Endodermal cell (in vitro differentiated cells): ENCODE results near the gene ING2. TPM values are rescaled to one million over a fixed set of nuclear protein-coding genes. Genes with fewer than 3 reads are reported as not detected.

Source experiments
- DNase-seq: peaks from one replicate; pipeline ENCODE4 v3.0.0-alpha.2; 2017
- H3K27ac ChIP-seq: 2 replicates; pipeline ENCODE4 v1.5.1; 2013; ENCODE audit warnings: mild to moderate bottlenecking, low read depth, low read length, moderate library complexity
- H3K27me3 ChIP-seq: 2 replicates; pipeline ENCODE4 v1.6.1; 2013; ENCODE audit warnings: mild to moderate bottlenecking, low read length, moderate library complexity; ENCODE audit not compliant: insufficient read depth, control insufficient read depth, poor library complexity, severe bottlenecking
- H3K36me3 ChIP-seq: 2 replicates; pipeline ENCODE4 v1.7.0; 2013; ENCODE audit warnings: mild to moderate bottlenecking, low read length, moderate library complexity; ENCODE audit not compliant: control insufficient read depth, insufficient read depth
- H3K4me1 ChIP-seq: one replicate; pipeline ENCODE4 v1.7.0; 2013; ENCODE audit warnings: low read length; ENCODE audit not compliant: control insufficient read depth, insufficient read depth
- H3K4me3 ChIP-seq: 2 replicates; pipeline ENCODE4 v1.5.1; 2013; ENCODE audit warnings: mild to moderate bottlenecking, low read length, moderate library complexity
- H3K9ac ChIP-seq: 2 replicates; pipeline ENCODE4 v1.6.1; 2013; ENCODE audit warnings: mild to moderate bottlenecking, low read length, moderate library complexity; ENCODE audit not compliant: poor library complexity, severe bottlenecking; ENCODE audit errors: extremely low read depth
- H3K9me3 ChIP-seq: 2 replicates; pipeline ENCODE4 v1.6.1; 2013; ENCODE audit warnings: mild to moderate bottlenecking, low read length, moderate library complexity; ENCODE audit not compliant: control insufficient read depth
- H3K27ac Mint-ChIP-seq: 2 replicates; pipeline ENCODE4 v1.8.0; 2020; ENCODE audit warnings: mixed read lengths
- H3K27me3 Mint-ChIP-seq: 2 replicates; pipeline ENCODE4 v1.8.0; 2021; ENCODE audit warnings: mild to moderate bottlenecking, mixed read lengths; ENCODE audit not compliant: insufficient read depth
- H3K36me3 Mint-ChIP-seq: 2 replicates; pipeline ENCODE4 v1.8.0; 2020; ENCODE audit warnings: low read depth, mixed read lengths
- H3K4me1 Mint-ChIP-seq: 2 replicates; pipeline ENCODE4 v1.8.0; 2020; ENCODE audit warnings: mixed read lengths
- H3K4me3 Mint-ChIP-seq: 2 replicates; pipeline ENCODE4 v1.8.0; 2020; ENCODE audit warnings: mild to moderate bottlenecking, moderate library complexity, mixed read lengths
- H3K9me3 Mint-ChIP-seq: 2 replicates; pipeline ENCODE4 v1.8.0; 2020; ENCODE audit warnings: mild to moderate bottlenecking, mixed read lengths
- WGBS, 2 experiments: methylation state at CpG; one replicate each; pipeline versions ENCODE4 v1.1.5 to v1.1.7; 2013; ENCODE audit warnings: missing lambda C conversion rate in 2 of 2, mixed read lengths in 1 of 2; ENCODE audit not compliant: insufficient coverage in 1 of 2, insufficient read length in 1 of 2; 5-methylcytosine and 5-hydroxymethylcytosine counted together
- total RNA-seq, 2 donors: library from RNA; stranded (reverse); fragmentation: NEBNext Ultra II Directional in 1 of 2; extraction: Animal tissue kit (Norgen Biotek cat#: 25700) in 1 of 2; gene quantifications; 2 replicates in 1 of 2; 3 replicates in 1 of 2; pipeline ENCODE4 v1.2.1, GENCODE V29; 2021
- TF ChIP-seq, protein P1 (sequence below): fragments of 200-600 bp; sonication (generic); conservative IDR thresholded peaks from 2 replicates; pipeline ENCODE4 v1.5.0; 2021; ENCODE audit warnings: antibody characterized with exemption, mild to moderate bottlenecking

Gene ING2
- total RNA-seq, 2 donors from 2014 or later, result 16.9 to 19.8 TPM

DNA sequence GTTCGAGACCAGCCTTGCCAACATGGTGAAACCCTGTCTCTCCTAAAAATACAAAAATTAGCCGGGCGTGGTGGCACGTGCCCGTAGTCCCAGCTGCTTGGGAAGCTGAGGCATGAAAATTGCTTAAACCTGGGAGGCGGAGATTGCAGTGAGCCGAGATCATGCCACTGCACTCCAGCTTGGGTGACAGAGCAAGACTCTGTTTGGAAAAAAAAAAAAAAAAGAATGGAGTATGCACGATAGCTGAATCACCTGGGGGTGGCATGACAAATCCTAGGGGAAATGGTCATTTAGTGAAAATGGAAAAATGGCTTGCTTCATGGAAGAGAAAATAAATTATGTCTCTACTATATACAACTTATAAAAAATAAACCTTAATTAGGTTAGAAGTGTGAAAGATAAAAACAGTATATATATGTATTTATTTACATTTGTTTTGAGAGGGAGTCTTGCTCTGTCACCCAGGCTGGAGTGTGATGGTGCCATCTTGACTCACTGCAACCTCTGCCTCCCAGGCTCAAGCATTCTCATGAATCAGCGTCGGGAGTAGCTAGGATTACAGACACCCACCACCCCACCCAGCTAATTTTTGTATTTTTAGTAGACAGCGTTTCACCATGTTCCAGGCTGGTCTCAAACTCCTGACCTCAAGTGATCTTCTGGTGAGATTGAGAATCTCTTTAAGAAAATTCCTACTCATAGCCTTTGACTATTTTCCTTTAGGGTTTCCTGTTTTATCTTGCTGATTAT is 19.3 kb upstream of the ING2 start:
- WGBS, 2 experiments, result 82% methylated on average over 7 to 11 of the region's 11 CpGs
- H3K4me3 Mint-ChIP-seq, result no peak overlapping the region
- no peaks in the 10 kb centered on the region for H3K27me3 Mint-ChIP-seq
- DNase-seq, result no peak
- H3K4me1 Mint-ChIP-seq, result no peaks in the 10 kb centered on the region
- Histone ChIP-seq H3K4me1 (no peaks in the 10 kb centered on the region), H3K27me3 (no peaks in the 10 kb centered on the region), H3K9ac (no peak overlapping the region), H3K27ac (no peak overlapping the region), H3K4me3 (no peak overlapping the region), H3K36me3 (no peaks in the 10 kb centered on the region), H3K9me3 (no peaks in the 10 kb centered on the region)
- H3K36me3 Mint-ChIP-seq, result peaks cover 21% of the 10 kb centered on the region
- H3K9me3 Mint-ChIP-seq, result peaks cover 10% of the 10 kb centered on the region
- TF ChIP-seq, protein P1, sequence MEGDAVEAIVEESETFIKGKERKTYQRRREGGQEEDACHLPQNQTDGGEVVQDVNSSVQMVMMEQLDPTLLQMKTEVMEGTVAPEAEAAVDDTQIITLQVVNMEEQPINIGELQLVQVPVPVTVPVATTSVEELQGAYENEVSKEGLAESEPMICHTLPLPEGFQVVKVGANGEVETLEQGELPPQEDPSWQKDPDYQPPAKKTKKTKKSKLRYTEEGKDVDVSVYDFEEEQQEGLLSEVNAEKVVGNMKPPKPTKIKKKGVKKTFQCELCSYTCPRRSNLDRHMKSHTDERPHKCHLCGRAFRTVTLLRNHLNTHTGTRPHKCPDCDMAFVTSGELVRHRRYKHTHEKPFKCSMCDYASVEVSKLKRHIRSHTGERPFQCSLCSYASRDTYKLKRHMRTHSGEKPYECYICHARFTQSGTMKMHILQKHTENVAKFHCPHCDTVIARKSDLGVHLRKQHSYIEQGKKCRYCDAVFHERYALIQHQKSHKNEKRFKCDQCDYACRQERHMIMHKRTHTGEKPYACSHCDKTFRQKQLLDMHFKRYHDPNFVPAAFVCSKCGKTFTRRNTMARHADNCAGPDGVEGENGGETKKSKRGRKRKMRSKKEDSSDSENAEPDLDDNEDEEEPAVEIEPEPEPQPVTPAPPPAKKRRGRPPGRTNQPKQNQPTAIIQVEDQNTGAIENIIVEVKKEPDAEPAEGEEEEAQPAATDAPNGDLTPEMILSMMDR, result no peak
- no peak overlapping the region for H3K27ac Mint-ChIP-seq

DNA sequence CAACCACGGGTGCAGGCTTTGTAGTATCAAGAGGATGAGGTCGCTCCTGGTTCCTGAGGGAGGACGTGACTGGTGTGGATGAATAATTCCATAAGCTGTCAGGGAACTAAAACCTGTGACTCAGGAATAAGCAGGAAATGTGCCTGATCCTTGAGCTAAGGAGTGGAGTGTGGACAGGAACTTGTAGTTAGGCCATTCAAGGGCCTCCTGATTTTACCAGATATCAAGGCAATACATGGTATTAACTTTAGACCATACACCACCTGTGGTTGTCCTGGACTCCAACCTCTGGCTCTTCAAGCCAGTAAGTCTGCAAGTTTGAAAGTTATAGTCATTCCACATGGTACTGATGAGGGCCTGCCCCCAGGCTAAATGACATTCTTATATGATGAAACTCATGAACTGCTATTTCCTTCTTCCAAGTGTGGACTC is 12.1 kb upstream of the ING2 start:
- H3K9ac ChIP-seq, result no peak overlapping the region

DNA sequence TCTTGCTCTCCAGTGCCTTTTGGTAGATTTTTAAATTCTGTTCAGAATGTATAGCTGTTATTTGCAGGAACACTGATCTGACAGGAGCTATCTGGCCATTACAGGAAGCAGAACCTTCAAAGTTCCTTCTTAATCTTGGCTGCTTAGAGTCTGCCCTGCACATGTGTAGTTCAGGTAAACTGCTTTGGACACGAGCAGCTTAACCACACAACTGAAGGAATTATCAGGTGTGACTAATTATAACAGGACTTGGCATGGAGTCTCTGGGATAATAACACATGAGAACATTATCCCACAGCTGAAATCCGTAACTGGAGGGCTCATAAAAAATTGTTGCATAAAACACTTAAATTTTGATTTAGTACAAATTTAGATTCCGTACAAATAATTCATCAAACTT is 11.6 kb upstream of the ING2 start:
- Histone ChIP-seq H3K9ac (no peak overlapping the region), H3K27me3 (no peaks in the 10 kb centered on the region), H3K9me3 (peaks cover 5% of the 10 kb centered on the region), H3K4me1 (no peaks in the 10 kb centered on the region), H3K27ac (no peak overlapping the region), H3K36me3 (peaks cover 25% of the 10 kb centered on the region), H3K4me3 (no peak overlapping the region)
- no peak for DNase-seq
- Mint-ChIP-seq H3K36me3 (peaks cover 34% of the 10 kb centered on the region), H3K4me3 (no peak overlapping the region), H3K27me3 (no peaks in the 10 kb centered on the region), H3K9me3 (peaks cover 2% of the 10 kb centered on the region), H3K27ac (no peak overlapping the region), H3K4me1 (no peaks in the 10 kb centered on the region)
- TF ChIP-seq, protein P1, result no peak
- WGBS, 2 experiments, result 89 to 100% methylated on average over 1 to 3 of the region's 3 CpGs

More for the DNA sequence above, 12.1 kb upstream of the ING2 start:
- WGBS, 2 experiments, result 90 to 92% methylated on average over 3 of the region's 3 CpGs
- Histone ChIP-seq H3K27me3 (no peaks in the 10 kb centered on the region), H3K9me3 (peaks cover 5% of the 10 kb centered on the region), H3K36me3 (peaks cover 25% of the 10 kb centered on the region), H3K4me3 (no peak overlapping the region), H3K27ac (no peak overlapping the region), H3K4me1 (no peaks in the 10 kb centered on the region)
- no peak overlapping the region for H3K27ac Mint-ChIP-seq
- no peaks in the 10 kb centered on the region for H3K27me3 Mint-ChIP-seq
- no peak for DNase-seq
- TF ChIP-seq, protein P1, result no peak
- peaks cover 2% of the 10 kb centered on the region for H3K9me3 Mint-ChIP-seq
- no peaks in the 10 kb centered on the region for H3K4me1 Mint-ChIP-seq
- peaks cover 34% of the 10 kb centered on the region for H3K36me3 Mint-ChIP-seq
- H3K4me3 Mint-ChIP-seq, result no peak overlapping the region
